Epithelial cell of esophagus (primary cell): ENCODE data around the gene TCAIM.

Experiments used
- DNase-seq: peaks from one replicate; pipeline ENCODE4 v3.0.0; 2010; ENCODE audit warnings: low read depth
- H3K4me3 ChIP-seq: 2 replicates; pipeline ENCODE4 v1.5.1; 2011; ENCODE audit warnings: mild to moderate bottlenecking, low read length, control low read depth
- TF ChIP-seq, protein P1 (sequence below): IDR thresholded peaks from 2 replicates; pipeline ENCODE4 v1.5.1; 2011; ENCODE audit warnings: low read depth, mild to moderate bottlenecking, low read length, control low read depth, inconsistent platforms; ENCODE audit not compliant: insufficient read depth; ENCODE audit errors: missing control alignments

The TCAIM gene

GRCh38 chr3:44430466-44430865 is 91.9 kb downstream of the TCAIM start:
- DNase-seq: no peak
- no peak overlapping the region for H3K4me3 ChIP-seq
- TF ChIP-seq, protein P1, sequence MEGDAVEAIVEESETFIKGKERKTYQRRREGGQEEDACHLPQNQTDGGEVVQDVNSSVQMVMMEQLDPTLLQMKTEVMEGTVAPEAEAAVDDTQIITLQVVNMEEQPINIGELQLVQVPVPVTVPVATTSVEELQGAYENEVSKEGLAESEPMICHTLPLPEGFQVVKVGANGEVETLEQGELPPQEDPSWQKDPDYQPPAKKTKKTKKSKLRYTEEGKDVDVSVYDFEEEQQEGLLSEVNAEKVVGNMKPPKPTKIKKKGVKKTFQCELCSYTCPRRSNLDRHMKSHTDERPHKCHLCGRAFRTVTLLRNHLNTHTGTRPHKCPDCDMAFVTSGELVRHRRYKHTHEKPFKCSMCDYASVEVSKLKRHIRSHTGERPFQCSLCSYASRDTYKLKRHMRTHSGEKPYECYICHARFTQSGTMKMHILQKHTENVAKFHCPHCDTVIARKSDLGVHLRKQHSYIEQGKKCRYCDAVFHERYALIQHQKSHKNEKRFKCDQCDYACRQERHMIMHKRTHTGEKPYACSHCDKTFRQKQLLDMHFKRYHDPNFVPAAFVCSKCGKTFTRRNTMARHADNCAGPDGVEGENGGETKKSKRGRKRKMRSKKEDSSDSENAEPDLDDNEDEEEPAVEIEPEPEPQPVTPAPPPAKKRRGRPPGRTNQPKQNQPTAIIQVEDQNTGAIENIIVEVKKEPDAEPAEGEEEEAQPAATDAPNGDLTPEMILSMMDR: no peak

DNA sequence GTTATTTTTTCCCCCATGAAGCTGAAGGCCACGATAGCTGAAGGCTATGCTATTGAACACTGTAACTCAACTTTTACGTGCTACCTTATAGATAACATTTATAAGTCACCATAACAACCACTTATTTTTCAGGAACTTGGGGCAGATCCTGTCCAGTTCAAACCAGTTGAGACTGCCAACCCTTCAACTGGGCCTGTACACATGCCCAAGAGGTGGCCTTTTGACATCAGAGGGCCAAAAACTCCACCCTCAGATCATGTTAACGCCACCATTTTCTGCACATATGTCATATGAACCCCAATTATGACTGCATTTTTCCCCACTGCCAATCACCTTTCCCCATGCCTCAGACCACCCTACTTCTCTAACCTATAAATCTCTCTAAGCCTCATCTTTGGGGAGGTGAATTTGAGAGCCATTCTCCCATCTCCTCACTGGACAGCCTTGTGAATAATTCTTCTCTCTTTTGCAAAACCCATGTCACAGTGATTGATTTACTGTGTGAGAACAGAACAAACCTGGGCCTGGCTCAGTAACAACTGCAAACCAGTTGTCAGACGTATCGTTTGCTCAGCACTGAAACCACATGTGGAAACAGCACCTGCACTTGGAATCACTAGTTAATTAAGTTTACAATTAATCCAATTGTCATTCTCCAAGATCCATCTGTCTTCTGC is 96.4 kb downstream of the TCAIM start:
- no peak for DNase-seq
- TF ChIP-seq, protein P1: no peak
- H3K4me3 ChIP-seq: no peak overlapping the region

DNA sequence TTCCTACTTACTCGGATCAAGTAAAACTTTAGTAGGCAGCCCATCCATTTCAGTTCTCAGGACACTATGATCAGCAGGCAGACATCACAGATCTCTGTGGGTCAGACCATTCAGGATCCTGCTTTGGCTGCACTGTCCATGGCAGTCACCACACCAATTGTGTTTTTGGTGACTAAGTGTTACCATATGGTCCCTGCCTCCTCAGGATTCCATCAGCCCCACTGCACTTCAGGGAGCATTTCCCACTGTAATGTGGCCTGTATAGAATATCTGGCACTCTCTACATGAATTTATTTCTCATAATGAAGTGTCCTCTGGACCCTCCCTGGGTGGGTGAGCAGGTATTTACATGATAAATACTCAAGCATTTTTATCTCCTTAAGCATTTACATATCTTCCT is 97.6 kb downstream of the TCAIM start:
- DNase-seq: no peak
- H3K4me3 ChIP-seq: no peak overlapping the region
- TF ChIP-seq, protein P1: no peak

GRCh38 chr3:44437800-44438199 is 99.2 kb downstream of the TCAIM start:
- TF ChIP-seq, protein P1: no peak
- H3K4me3 ChIP-seq: no peak overlapping the region
- DNase-seq: no peak

- no peak overlapping the region for H3K4me3 ChIP-seq
- no peak for DNase-seq
- TF ChIP-seq, protein P1: no peak
Measured at GRCh38 chr3:44439499-44440295, 101.1 kb downstream of the TCAIM start.

- no peak overlapping the region for H3K4me3 ChIP-seq
- DNase-seq: no peak
- TF ChIP-seq, protein P1: no peak
Measured at GRCh38 chr3:44442596-44443309, 104.2 kb downstream of the TCAIM start.
